NCI-H2107 treated with DMSO at 0.1 percent for 48 hours (cell line): Measurements from ENCODE around the gene VSTM4.

Experiments used
- DNase-seq: peaks from one replicate; lab custom pipeline; 2025; ENCODE audit not compliant: unreplicated experiment; lab: John Stamatoyannopoulos, UW

VSTM4 gene

GRCh38 chr10:49010295-49010694 lies 105.0 kb downstream of the VSTM4 start:
- DNase-seq, result no peak

GRCh38 chr10:49009199-49009979 lies 105.9 kb downstream of the VSTM4 start:
- DNase-seq, result no peak

- DNase-seq, result no peak
These were observed 106.7 kb downstream of the VSTM4 start for GRCh38 chr10:49008505-49009198.

GRCh38 chr10:49008091-49008490 lies 107.2 kb downstream of the VSTM4 start:
- no peak for DNase-seq

GRCh38 chr10:49007129-49007528 lies 108.2 kb downstream of the VSTM4 start:
- no peak for DNase-seq

- DNase-seq, result no peak
These were observed 110.1 kb downstream of the VSTM4 start for GRCh38 chr10:49005270-49005669.

GRCh38 chr10:49001870-49002672 lies 113.3 kb downstream of the VSTM4 start:
- DNase-seq, result no peak

GRCh38 chr10:49001402-49001801 lies 113.9 kb downstream of the VSTM4 start:
- DNase-seq, result no peak

- no peak for DNase-seq
These were observed 114.6 kb downstream of the VSTM4 start for GRCh38 chr10:49000437-49001398.

GRCh38 chr10:48999346-48999745 lies 116.0 kb downstream of the VSTM4 start:
- DNase-seq, result no peak

GRCh38 chr10:48996329-48996728 lies 119.0 kb downstream of the VSTM4 start:
- no peak for DNase-seq

- DNase-seq, result no peak
These were observed 121.7 kb downstream of the VSTM4 start for GRCh38 chr10:48993627-48994026.

- no peak for DNase-seq
These were observed 125.1 kb downstream of the VSTM4 start for GRCh38 chr10:48990226-48990625.

GRCh38 chr10:48985621-48986158 lies 129.6 kb downstream of the VSTM4 start:
- DNase-seq, result no peak

GRCh38 chr10:48983648-48984351 lies 131.5 kb downstream of the VSTM4 start:
- DNase-seq, result no peak

- DNase-seq, result no peak
These were observed 132.7 kb downstream of the VSTM4 start for GRCh38 chr10:48982584-48982983.

- no peak for DNase-seq
These were observed 133.9 kb downstream of the VSTM4 start for GRCh38 chr10:48981310-48981907.

GRCh38 chr10:48978318-48978717 lies 137.0 kb downstream of the VSTM4 start:
- DNase-seq, result no peak

GRCh38 chr10:48976196-48976595 lies 139.1 kb downstream of the VSTM4 start:
- no peak for DNase-seq
